ENCODE measurements around the gene IFIT3.

Gene IFIT3

GRCh38 chr10:89352802-89353201 lies 25.0 kb downstream of the IFIT3 start:
- TF ChIP-seq NFIC (IDR thresholded peaks at IDR 0.05) (no peak), CEBPB (IDR thresholded peaks at IDR 0.05) (no peak)

DNA sequence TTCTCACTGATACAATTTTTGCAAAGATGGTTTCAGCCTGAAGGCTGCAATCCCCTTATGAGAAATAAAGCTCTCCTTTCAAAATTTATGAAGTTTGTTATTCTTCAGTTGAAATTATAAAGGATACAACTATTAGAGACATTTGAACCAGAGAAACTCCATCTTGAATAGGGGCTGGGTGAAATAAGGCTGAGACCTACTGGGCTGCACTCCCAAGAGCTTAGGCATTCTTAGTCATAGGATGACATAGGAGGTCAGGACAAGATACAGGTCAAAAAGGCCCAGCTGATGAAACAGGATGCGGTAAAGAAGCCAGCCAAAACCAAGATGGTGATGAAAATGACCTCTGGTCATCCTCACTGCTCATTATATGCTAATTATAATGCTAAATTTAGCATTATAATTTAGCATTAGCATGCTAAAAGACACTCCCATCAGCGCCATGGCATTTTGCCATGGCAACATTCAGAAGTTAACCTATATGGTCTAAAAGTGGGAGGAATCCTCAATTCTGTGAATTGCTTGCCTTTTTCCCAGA lies 27.7 kb downstream of the IFIT3 start:
- no peak for TF ChIP-seq FOXM1 (IDR thresholded peaks at IDR 0.05; ENCODE audit: borderline replicate concordance, low read depth)
- no peak for TF ChIP-seq EP300 (IDR thresholded peaks at IDR 0.05; ENCODE audit: borderline replicate concordance)
- TF ChIP-seq, protein P1, sequence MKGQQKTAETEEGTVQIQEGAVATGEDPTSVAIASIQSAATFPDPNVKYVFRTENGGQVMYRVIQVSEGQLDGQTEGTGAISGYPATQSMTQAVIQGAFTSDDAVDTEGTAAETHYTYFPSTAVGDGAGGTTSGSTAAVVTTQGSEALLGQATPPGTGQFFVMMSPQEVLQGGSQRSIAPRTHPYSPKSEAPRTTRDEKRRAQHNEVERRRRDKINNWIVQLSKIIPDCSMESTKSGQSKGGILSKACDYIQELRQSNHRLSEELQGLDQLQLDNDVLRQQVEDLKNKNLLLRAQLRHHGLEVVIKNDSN (IDR thresholded peaks at IDR 0.05), result no peak
- TF ChIP-seq MAX (IDR thresholded peaks at IDR 0.05), result no peak
- no peak for TF ChIP-seq YY1 (IDR thresholded peaks at IDR 0.05; ENCODE audit: low read depth)
- TF ChIP-seq TEAD4 (IDR thresholded peaks at IDR 0.05), result no peak
- TF ChIP-seq EGR1 (IDR thresholded peaks at IDR 0.05), result no peak
- no peak for TF ChIP-seq CREB1 (IDR thresholded peaks at IDR 0.05; ENCODE audit: low read depth)
- no peak for TF ChIP-seq REST (IDR thresholded peaks at IDR 0.05; ENCODE audit: low read depth)
- TF ChIP-seq NFIC (IDR thresholded peaks at IDR 0.05), result no peak
- TF ChIP-seq TAF1 (IDR thresholded peaks at IDR 0.05; ENCODE audit: low read depth), result no peak
- no peak for TF ChIP-seq RAD21 (IDR thresholded peaks at IDR 0.05; ENCODE audit: low read depth)
- no peak for TF ChIP-seq ZBTB7A (IDR thresholded peaks at IDR 0.05; ENCODE audit: low read depth)
- TF ChIP-seq TCF12 (IDR thresholded peaks at IDR 0.05; ENCODE audit: low read depth), result no peak
- TF ChIP-seq CEBPB (IDR thresholded peaks at IDR 0.05), result no peak

DNA sequence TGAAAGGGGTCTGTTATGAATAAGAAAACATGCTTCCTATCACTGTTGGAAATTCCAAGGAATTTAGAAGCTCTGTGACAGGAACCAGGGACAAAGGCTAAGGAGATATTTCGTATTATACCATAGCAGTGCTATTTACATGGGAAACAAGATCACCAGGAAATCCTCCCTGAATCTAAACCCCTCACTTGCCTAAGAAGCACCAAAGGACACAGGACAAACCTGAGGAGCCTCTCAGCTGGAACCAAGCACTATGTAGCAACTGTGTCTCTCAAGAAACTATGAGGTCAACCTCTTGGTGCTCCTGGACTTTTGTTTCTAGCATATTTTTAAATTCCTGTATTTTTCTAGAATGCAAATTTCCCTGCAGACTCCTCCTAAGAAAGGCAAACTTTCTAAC lies 29.3 kb downstream of the IFIT3 start:
- TF ChIP-seq YY1 (IDR thresholded peaks at IDR 0.05; ENCODE audit: low read depth) (no peak), TEAD4 (IDR thresholded peaks at IDR 0.05) (no peak), CREB1 (IDR thresholded peaks at IDR 0.05; ENCODE audit: low read depth) (no peak), TAF1 (IDR thresholded peaks at IDR 0.05; ENCODE audit: low read depth) (no peak), EP300 (IDR thresholded peaks at IDR 0.05; ENCODE audit: borderline replicate concordance) (no peak), FOXM1 (IDR thresholded peaks at IDR 0.05; ENCODE audit: borderline replicate concordance, low read depth) (no peak), MAX (IDR thresholded peaks at IDR 0.05) (no peak), NFIC (IDR thresholded peaks at IDR 0.05) (no peak), REST (IDR thresholded peaks at IDR 0.05; ENCODE audit: low read depth) (no peak), TCF12 (IDR thresholded peaks at IDR 0.05; ENCODE audit: low read depth) (no peak), ZBTB7A (IDR thresholded peaks at IDR 0.05; ENCODE audit: low read depth) (no peak), RAD21 (IDR thresholded peaks at IDR 0.05; ENCODE audit: low read depth) (no peak), CEBPB (IDR thresholded peaks at IDR 0.05) (no peak), EGR1 (IDR thresholded peaks at IDR 0.05) (no peak)
- TF ChIP-seq, protein P1 (IDR thresholded peaks at IDR 0.05), result no peak

DNA sequence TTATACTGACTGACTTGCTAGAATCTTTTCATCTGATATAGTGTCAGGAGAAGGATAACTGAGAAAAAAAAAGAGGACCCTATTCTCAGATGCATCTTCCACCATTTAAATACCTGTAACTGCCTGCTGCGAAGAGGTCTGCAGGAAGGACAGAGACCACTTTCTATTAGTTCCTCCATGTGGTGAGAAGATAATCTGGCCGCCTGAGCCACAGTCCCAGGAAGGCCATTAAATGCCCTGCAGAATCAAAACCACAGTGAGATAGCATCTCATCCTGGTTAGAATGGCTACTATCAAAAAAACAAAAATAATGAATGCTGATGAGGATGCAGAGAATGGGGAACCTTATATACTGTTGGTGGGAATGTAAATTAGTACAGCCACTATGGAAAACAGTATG lies 30.2 kb downstream of the IFIT3 start:
- TF ChIP-seq EGR1 (IDR thresholded peaks at IDR 0.05) (no peak), YY1 (IDR thresholded peaks at IDR 0.05; ENCODE audit: low read depth) (no peak), RAD21 (IDR thresholded peaks at IDR 0.05; ENCODE audit: low read depth) (no peak), TAF1 (IDR thresholded peaks at IDR 0.05; ENCODE audit: low read depth) (no peak), FOXM1 (IDR thresholded peaks at IDR 0.05; ENCODE audit: borderline replicate concordance, low read depth) (no peak), EP300 (IDR thresholded peaks at IDR 0.05; ENCODE audit: borderline replicate concordance) (no peak), MAX (IDR thresholded peaks at IDR 0.05) (no peak), NFIC (IDR thresholded peaks at IDR 0.05) (no peak), REST (IDR thresholded peaks at IDR 0.05; ENCODE audit: low read depth) (no peak), ZBTB7A (IDR thresholded peaks at IDR 0.05; ENCODE audit: low read depth) (no peak), TCF12 (IDR thresholded peaks at IDR 0.05; ENCODE audit: low read depth) (no peak), CREB1 (IDR thresholded peaks at IDR 0.05; ENCODE audit: low read depth) (no peak), CEBPB (IDR thresholded peaks at IDR 0.05) (no peak), TEAD4 (IDR thresholded peaks at IDR 0.05) (no peak)
- TF ChIP-seq, protein P1 (IDR thresholded peaks at IDR 0.05), result no peak

All from Ishikawa (cell line).